GDM1 (cell line): ENCODE measurements around the gene ATXN10.
A peak's percentile ranks its signal among the peaks of the same experiment; 100 is the strongest.

Experiments used
- DNase-seq: peaks from one replicate; lab custom pipeline; 2025; lab: John Stamatoyannopoulos, UW

Gene ATXN10

GRCh38 chr22:45891996-45892621, 220.5 kb downstream of the ATXN10 start:
- DNase-seq: peak; percentile 45

GRCh38 chr22:45892681-45893461, 221.2 kb downstream of the ATXN10 start:
- DNase-seq: no peak

GRCh38 chr22:45893516-45893915, 221.9 kb downstream of the ATXN10 start:
- no peak for DNase-seq
